Neural progenitor cell (in vitro differentiated cells): Measurements from ENCODE around the gene AZU1. TPM values are rescaled to one million over a fixed set of nuclear protein-coding genes. Genes with fewer than 3 reads are reported as not detected.

ENCODE experiments used
- DNase-seq: peaks from one replicate; pipeline ENCODE4 v3.0.0-alpha.2; 2016; ENCODE audit warnings: low spot score
- H2AFZ ChIP-seq: fragments of 200-600 bp; sonication (generic); replicated peaks from 2 replicates; pipeline ENCODE4 v1.6.1; 2016; ENCODE audit warnings: antibody characterized with exemption
- H3F3A ChIP-seq: fragments of 200-600 bp; sonication (generic); 2 replicates; pipeline ENCODE4 v1.6.1; 2016; ENCODE audit warnings: antibody characterized with exemption, low read depth
- H3K27ac ChIP-seq: fragments of 200-600 bp; sonication (generic); 2 replicates; pipeline ENCODE4 v1.5.1; 2016; ENCODE audit warnings: mild to moderate bottlenecking
- H3K27me3 ChIP-seq: fragments of 200-600 bp; sonication (generic); 2 replicates; pipeline ENCODE4 v1.6.1; 2016; ENCODE audit warnings: mild to moderate bottlenecking, moderate library complexity
- H3K36me3 ChIP-seq: fragments of 200-600 bp; sonication (generic); 2 replicates; pipeline ENCODE4 v1.5.1; 2016
- H3K4me1 ChIP-seq: fragments of 200-600 bp; sonication (generic); 2 replicates; pipeline ENCODE4 v1.6.1; 2016; ENCODE audit warnings: mixed run types
- H3K4me2 ChIP-seq: fragments of 200-600 bp; sonication (generic); 2 replicates; pipeline ENCODE4 v1.6.1; 2016
- H3K4me3 ChIP-seq: fragments of 200-600 bp; sonication (generic); 2 replicates; pipeline ENCODE4 v1.5.1; 2016
- H3K79me2 ChIP-seq: fragments of 200-600 bp; sonication (generic); 2 replicates; pipeline ENCODE4 v1.6.1; 2016; ENCODE audit warnings: low read depth
- H3K9ac ChIP-seq: fragments of 200-600 bp; sonication (generic); 2 replicates; pipeline ENCODE4 v1.6.1; 2016
- H3K9me3 ChIP-seq: fragments of 200-600 bp; sonication (generic); 2 replicates; pipeline ENCODE4 v1.5.1; 2016; ENCODE audit warnings: low read depth
- H4K20me1 ChIP-seq: fragments of 200-600 bp; sonication (generic); 2 replicates; pipeline ENCODE4 v1.6.1; 2016; ENCODE audit warnings: low read depth
- H3K27ac Mint-ChIP-seq: 3 replicates; pipeline ENCODE4 v1.8.0; 2021; ENCODE audit warnings: mixed read lengths
- H3K27me3 Mint-ChIP-seq: 2 replicates; pipeline ENCODE4 v1.8.0; 2022; ENCODE audit warnings: low read depth, mild to moderate bottlenecking, inconsistent platforms, moderate library complexity, mixed read lengths; ENCODE audit not compliant: insufficient read depth
- H3K36me3 Mint-ChIP-seq: 3 replicates; pipeline ENCODE4 v1.8.0; 2021; ENCODE audit warnings: mixed read lengths
- H3K4me1 Mint-ChIP-seq: 3 replicates; pipeline ENCODE4 v1.8.0; 2021; ENCODE audit warnings: mixed read lengths
- H3K4me3 Mint-ChIP-seq: 3 replicates; pipeline ENCODE4 v1.8.0; 2021; ENCODE audit warnings: mild to moderate bottlenecking, moderate library complexity, mixed read lengths
- H3K9me3 Mint-ChIP-seq: 3 replicates; pipeline ENCODE4 v1.8.0; 2020; ENCODE audit warnings: mixed read lengths
- EZH2 ChIP-seq: fragments of 200-600 bp; sonication (generic); IDR thresholded peaks from 2 replicates; pipeline ENCODE4 v1.6.1; 2017; ENCODE audit warnings: antibody characterized with exemption, mild to moderate bottlenecking, moderate library complexity
- EZH2phosphoT487 ChIP-seq: fragments of 200-600 bp; sonication (generic); IDR thresholded peaks from 2 replicates; pipeline ENCODE4 v1.6.1; 2017; ENCODE audit warnings: antibody characterized with exemption
- microRNA counts: library from miRNA; unstranded; fragments of <30 nt; microRNA quantifications from one replicate; lab custom pipeline; 2016
- microRNA-seq: library from miRNA; unstranded; fragments of <30 nt; microRNA quantifications from one replicate; pipeline ENCODE4, GENCODE V29; 2016
- small RNA-seq: library from RNA; depleted of rRNA; stranded (forward); fragments of <200 nt; gene quantifications from one replicate; pipeline ENCODE3, GENCODE V24; 2015
- total RNA-seq: library from RNA; depleted of rRNA; stranded (reverse); fragments of >200 nt; gene quantifications from 2 replicates; pipeline ENCODE4 v1.2.3, GENCODE V29; 2015; ENCODE audit warnings: low replicate concordance
- TF ChIP-seq, protein P1 (sequence below): fragments of 200-600 bp; sonication (generic); IDR thresholded peaks from 2 replicates; pipeline ENCODE4 v1.5.1; 2017; ENCODE audit warnings: antibody characterized with exemption, mild to moderate bottlenecking

AZU1 gene
- total RNA-seq, 1 donor from 2014 or later: 1.0 TPM

DNA sequence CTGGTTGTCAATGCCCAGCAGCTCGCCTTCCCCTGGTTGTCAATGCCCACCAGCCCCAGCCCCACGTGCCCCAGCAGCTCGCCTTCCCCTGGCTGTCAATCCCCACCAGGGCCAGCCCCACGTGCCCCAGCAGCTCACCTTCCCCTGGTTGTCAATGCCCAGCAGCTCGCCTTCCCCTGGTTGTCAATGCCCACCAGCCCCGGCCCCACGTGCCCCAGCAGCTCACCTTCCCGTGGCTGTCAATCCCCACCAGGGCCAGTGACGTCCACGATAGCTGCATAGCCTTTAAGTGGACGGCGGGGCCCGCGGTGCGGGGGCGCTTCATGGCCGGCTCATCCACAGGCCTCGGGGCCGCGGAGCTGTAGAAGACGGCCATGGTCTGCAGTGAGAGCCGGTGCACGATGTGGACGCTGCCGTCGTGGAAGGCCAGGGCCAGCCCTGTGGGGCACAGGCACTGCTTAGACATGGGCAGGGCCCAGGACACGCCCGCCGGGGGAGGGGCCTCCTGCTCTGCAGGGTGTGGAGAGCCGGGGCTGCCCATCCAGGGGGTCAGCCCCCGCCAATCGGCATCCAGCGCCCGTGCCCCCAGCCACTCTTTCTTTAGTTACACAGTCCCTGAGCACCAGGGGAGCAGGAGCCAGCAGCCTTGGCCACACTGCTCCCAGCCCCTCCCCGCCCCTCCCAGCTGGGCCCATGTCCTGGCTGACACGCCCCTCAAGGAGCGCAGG lies 52.2 kb downstream of the AZU1 start:
- peaks cover 7% of the 10 kb centered on the region for H3K27me3 Mint-ChIP-seq
- Histone ChIP-seq H3K9me3 (no peaks in the 10 kb centered on the region), H2AFZ (no peak overlapping the region), H3K4me2 (no peak overlapping the region), H3K4me1 (no peaks in the 10 kb centered on the region), H3K27ac (no peak overlapping the region), H3F3A (no peaks in the 10 kb centered on the region), H3K9ac (no peak overlapping the region), H3K27me3 (no peaks in the 10 kb centered on the region), H4K20me1 (peaks cover 10% of the 10 kb centered on the region), H3K79me2 (no peaks in the 10 kb centered on the region), H3K36me3 (no peaks in the 10 kb centered on the region), H3K4me3 (no peak overlapping the region)
- H3K4me3 Mint-ChIP-seq: no peak overlapping the region
- H3K4me1 Mint-ChIP-seq: peaks cover 2% of the 10 kb centered on the region
- H3K36me3 Mint-ChIP-seq: peaks cover 22% of the 10 kb centered on the region
- no peak for DNase-seq
- no peak overlapping the region for H3K27ac Mint-ChIP-seq
- TF ChIP-seq, protein P1, sequence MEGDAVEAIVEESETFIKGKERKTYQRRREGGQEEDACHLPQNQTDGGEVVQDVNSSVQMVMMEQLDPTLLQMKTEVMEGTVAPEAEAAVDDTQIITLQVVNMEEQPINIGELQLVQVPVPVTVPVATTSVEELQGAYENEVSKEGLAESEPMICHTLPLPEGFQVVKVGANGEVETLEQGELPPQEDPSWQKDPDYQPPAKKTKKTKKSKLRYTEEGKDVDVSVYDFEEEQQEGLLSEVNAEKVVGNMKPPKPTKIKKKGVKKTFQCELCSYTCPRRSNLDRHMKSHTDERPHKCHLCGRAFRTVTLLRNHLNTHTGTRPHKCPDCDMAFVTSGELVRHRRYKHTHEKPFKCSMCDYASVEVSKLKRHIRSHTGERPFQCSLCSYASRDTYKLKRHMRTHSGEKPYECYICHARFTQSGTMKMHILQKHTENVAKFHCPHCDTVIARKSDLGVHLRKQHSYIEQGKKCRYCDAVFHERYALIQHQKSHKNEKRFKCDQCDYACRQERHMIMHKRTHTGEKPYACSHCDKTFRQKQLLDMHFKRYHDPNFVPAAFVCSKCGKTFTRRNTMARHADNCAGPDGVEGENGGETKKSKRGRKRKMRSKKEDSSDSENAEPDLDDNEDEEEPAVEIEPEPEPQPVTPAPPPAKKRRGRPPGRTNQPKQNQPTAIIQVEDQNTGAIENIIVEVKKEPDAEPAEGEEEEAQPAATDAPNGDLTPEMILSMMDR: no peak
- TF ChIP-seq EZH2: no peak
- no peak for TF ChIP-seq EZH2phosphoT487
- no peaks in the 10 kb centered on the region for H3K9me3 Mint-ChIP-seq

MicroRNAs encoded within 50 kb of the gene (microRNA counts, 767-probe panel; counts per million panel counts)
- microRNA hsa-miR-3187-3p (lab: Ali Mortazavi, UCI): 460 counts per million, percentile 90 among the panel's probes with 10 or more counts

Small RNA genes lying within 50 kb of the gene (microRNA-seq; reads per million reads assigned to microRNA genes)
- gene MIR3187 (13.1 reads per million, percentile 43 among the genes with 10 or more reads in this experiment), gene MIR4745 (1.1 reads per million)

Small RNA genes lying within 50 kb of the gene (small RNA-seq; reads per million reads assigned to genes)
- not detected for gene MIR3187

Other genes starting within 250 kb of the AZU1 start
- 0.06 TPM in 1 of 2 replicates, not detected in the other for gene HCN2, start 238.0 kb upstream of the AZU1 start, total RNA-seq
- 14.1 and 68.6 TPM in 2 replicates for gene POLRMT, start 194.3 kb upstream of the AZU1 start, total RNA-seq
- 0.37 TPM in 1 of 2 replicates, not detected in the other for gene FGF22, start 188.0 kb upstream of the AZU1 start, total RNA-seq
- 9.7 and 50.9 TPM in 2 replicates for gene RNF126, start 164.6 kb upstream of the AZU1 start, total RNA-seq
- gene FSTL3, start 151.4 kb upstream of the AZU1 start, total RNA-seq: 2.4 and 21.9 TPM in 2 replicates
- gene PRSS57, start 132.4 kb upstream of the AZU1 start, total RNA-seq: not detected in 2 replicates
- 13.9 and 40.7 TPM in 2 replicates for gene PALM, start 118.9 kb upstream of the AZU1 start, total RNA-seq
- not detected in 2 replicates for gene MISP, start 76.7 kb upstream of the AZU1 start, total RNA-seq
- gene PTBP1, start 30.4 kb upstream of the AZU1 start, total RNA-seq: 237 and 543 TPM in 2 replicates
- 15.6 and 91.6 TPM in 2 replicates for gene PLPPR3, start 5.9 kb upstream of the AZU1 start, total RNA-seq
- gene PRTN3, start 13.2 kb downstream of the AZU1 start, total RNA-seq: 0.28 TPM in 1 of 2 replicates, not detected in the other
- gene ELANE, start 24.5 kb downstream of the AZU1 start, total RNA-seq: not detected in 2 replicates
- 0.90 TPM in 1 of 2 replicates, not detected in the other for gene CFD, start 31.8 kb downstream of the AZU1 start, total RNA-seq
- 14.4 and 46.9 TPM in 2 replicates for gene MED16, start 65.3 kb downstream of the AZU1 start, total RNA-seq
- gene RNU6-9, start 65.6 kb downstream of the AZU1 start, total RNA-seq: not detected in 2 replicates
- 22.7 and 58.2 TPM in 2 replicates for gene R3HDM4, start 85.4 kb downstream of the AZU1 start, total RNA-seq
- gene KISS1R, start 89.5 kb downstream of the AZU1 start, total RNA-seq: 0.77 TPM in 1 of 2 replicates, not detected in the other
- gene ARID3A, start 98.2 kb downstream of the AZU1 start, total RNA-seq: 25.5 and 68.7 TPM in 2 replicates
- 38.6 and 156 TPM in 2 replicates for gene WDR18, start 156.5 kb downstream of the AZU1 start, total RNA-seq
- gene GRIN3B, start 172.6 kb downstream of the AZU1 start, total RNA-seq: 5.4 and 5.9 TPM in 2 replicates
- 31.7 and 175 TPM in 2 replicates for gene TMEM259, start 193.3 kb downstream of the AZU1 start, total RNA-seq
- not detected in 2 replicates for gene RNU6-2, start 193.7 kb downstream of the AZU1 start, total RNA-seq
- gene CNN2, start 198.8 kb downstream of the AZU1 start, total RNA-seq: 131 and 196 TPM in 2 replicates
- 1.4 and 21.9 TPM in 2 replicates for gene ABCA7, start 212.3 kb downstream of the AZU1 start, total RNA-seq
- gene ARHGAP45, start 239.3 kb downstream of the AZU1 start, total RNA-seq: 9.6 and 18.2 TPM in 2 replicates